Stimulated activated CD8-positive, alpha-beta memory T cell treated with anti-CD3 and anti-CD28 coated beads, Interleukin-7, amount 100 ng/mL, for 1 hour (primary cell): ENCODE results near the gene ATP2C2.
"Not testable (repeated sequence)": the region's sequence is repeated elsewhere in the genome, so short reads cannot be mapped to it uniquely, and the experiment has no call there.

Experiments
- DNase-seq, 2 donors: peaks; one replicate each; pipeline ENCODE4 v3.0.0-alpha.2; 2020; ENCODE audit warnings: low read depth in 2 of 2

Gene ATP2C2

GRCh38 chr16:84340325-84341040 is 27.9 kb upstream of the ATP2C2 start:
- DNase-seq: no peak

- DNase-seq: no peak
Observed at GRCh38 chr16:84341528-84342295, 26.6 kb upstream of the ATP2C2 start.

GRCh38 chr16:84343800-84344199 is 24.5 kb upstream of the ATP2C2 start:
- not testable (repeated sequence) for DNase-seq

- DNase-seq: no peak
Observed at GRCh38 chr16:84344781-84345180, 23.6 kb upstream of the ATP2C2 start.

GRCh38 chr16:84347161-84347560 is 21.2 kb upstream of the ATP2C2 start:
- no peak for DNase-seq

- no peak for DNase-seq
Observed at GRCh38 chr16:84348386-84348888, 19.9 kb upstream of the ATP2C2 start.

GRCh38 chr16:84349862-84350684 is 18.3 kb upstream of the ATP2C2 start:
- no peak for DNase-seq

GRCh38 chr16:84350685-84351400 is 17.5 kb upstream of the ATP2C2 start:
- no peak for DNase-seq

GRCh38 chr16:84351630-84352029 is 16.7 kb upstream of the ATP2C2 start:
- no peak for DNase-seq

GRCh38 chr16:84354306-84354705 is 14.0 kb upstream of the ATP2C2 start:
- no peak for DNase-seq

- DNase-seq: no peak
Observed at GRCh38 chr16:84355149-84355548, 13.2 kb upstream of the ATP2C2 start.

- DNase-seq: no peak
Observed at GRCh38 chr16:84356176-84356575, 12.2 kb upstream of the ATP2C2 start.

- no peak for DNase-seq
Observed at GRCh38 chr16:84356591-84357116, 11.7 kb upstream of the ATP2C2 start.

- no peak for DNase-seq
Observed at GRCh38 chr16:84357191-84357651, 11.1 kb upstream of the ATP2C2 start.

GRCh38 chr16:84358601-84359295 is 9.6 kb upstream of the ATP2C2 start:
- no peak for DNase-seq

GRCh38 chr16:84359326-84359725 is 9.0 kb upstream of the ATP2C2 start:
- no peak for DNase-seq

- DNase-seq: no peak
Observed at GRCh38 chr16:84360170-84360569, 8.2 kb upstream of the ATP2C2 start.

- DNase-seq: no peak
Observed at GRCh38 chr16:84360748-84361147, 7.6 kb upstream of the ATP2C2 start.

GRCh38 chr16:84361546-84361945 is 6.8 kb upstream of the ATP2C2 start:
- no peak for DNase-seq

GRCh38 chr16:84362471-84362941 is 5.8 kb upstream of the ATP2C2 start:
- DNase-seq: no peak
